GM23248 (cell line): ENCODE measurements around the gene RNPEP.

Source experiments
- EZH2 ChIP-seq: fragments of 200-600 bp; sonication (generic); IDR thresholded peaks from 2 replicates; pipeline ENCODE4 v1.6.1; 2018; ENCODE audit warnings: antibody characterized with exemption, mild to moderate bottlenecking; ENCODE audit not compliant: insufficient read depth, poor library complexity, severe bottlenecking
- EZH2phosphoT487 ChIP-seq: fragments of 200-600 bp; sonication (generic); IDR thresholded peaks from 2 replicates; pipeline ENCODE4 v1.6.1; 2018; ENCODE audit warnings: antibody characterized with exemption, moderate library complexity, mild to moderate bottlenecking, low read depth; ENCODE audit not compliant: insufficient read depth

- TF ChIP-seq EZH2: no peak
- no peak for TF ChIP-seq EZH2phosphoT487
Measured at GRCh38 chr1:202037706-202038296, 55.4 kb downstream of the RNPEP start.
